ENCODE measurements around the gene EXOC1.

DNA sequence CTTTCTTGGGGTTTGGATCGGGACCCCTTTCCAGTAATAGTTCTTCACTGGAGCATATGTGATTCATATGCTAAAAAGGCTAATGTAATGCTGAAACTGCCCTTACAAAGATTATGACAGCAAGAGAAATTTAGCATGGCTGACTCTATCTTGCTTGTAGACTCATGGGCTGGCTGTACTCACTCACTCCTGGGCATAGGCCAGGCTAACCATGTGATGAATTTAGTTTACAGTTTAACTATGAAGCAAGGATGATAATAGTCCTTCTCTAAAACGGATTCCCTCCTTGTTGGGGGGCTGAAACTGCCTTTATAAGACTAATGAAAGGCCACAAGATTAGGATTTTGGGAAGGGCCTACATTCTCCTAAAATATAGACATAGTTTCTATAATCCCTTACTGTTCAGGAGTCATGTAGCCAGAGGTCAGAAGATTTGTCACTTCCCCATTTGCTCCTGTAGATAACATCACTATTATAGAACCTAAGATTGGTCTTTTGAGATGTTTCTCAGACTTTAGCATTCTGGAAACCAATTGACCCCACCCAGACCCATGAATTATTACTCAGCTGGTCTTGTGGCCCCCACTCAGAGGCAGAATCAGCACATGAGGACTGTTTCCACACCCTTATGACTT lies 74.5 kb downstream of the EXOC1 start:
- TF ChIP-seq, protein P1, sequence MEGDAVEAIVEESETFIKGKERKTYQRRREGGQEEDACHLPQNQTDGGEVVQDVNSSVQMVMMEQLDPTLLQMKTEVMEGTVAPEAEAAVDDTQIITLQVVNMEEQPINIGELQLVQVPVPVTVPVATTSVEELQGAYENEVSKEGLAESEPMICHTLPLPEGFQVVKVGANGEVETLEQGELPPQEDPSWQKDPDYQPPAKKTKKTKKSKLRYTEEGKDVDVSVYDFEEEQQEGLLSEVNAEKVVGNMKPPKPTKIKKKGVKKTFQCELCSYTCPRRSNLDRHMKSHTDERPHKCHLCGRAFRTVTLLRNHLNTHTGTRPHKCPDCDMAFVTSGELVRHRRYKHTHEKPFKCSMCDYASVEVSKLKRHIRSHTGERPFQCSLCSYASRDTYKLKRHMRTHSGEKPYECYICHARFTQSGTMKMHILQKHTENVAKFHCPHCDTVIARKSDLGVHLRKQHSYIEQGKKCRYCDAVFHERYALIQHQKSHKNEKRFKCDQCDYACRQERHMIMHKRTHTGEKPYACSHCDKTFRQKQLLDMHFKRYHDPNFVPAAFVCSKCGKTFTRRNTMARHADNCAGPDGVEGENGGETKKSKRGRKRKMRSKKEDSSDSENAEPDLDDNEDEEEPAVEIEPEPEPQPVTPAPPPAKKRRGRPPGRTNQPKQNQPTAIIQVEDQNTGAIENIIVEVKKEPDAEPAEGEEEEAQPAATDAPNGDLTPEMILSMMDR (IDR thresholded peaks at IDR 0.05; ENCODE audit: insufficient read depth, low read length, poor library complexity, severe bottlenecking), result no peak
- TF ChIP-seq EZH2phosphoT487 (conservative IDR thresholded peaks at IDR 0.05; ENCODE audit: low read length), result no peak

Data from SU-DHL-6 (cell line).